Adrenal gland (tissue), 5 donors: ENCODE measurements around the gene PKD2L1.

ENCODE experiments used
- POLR2A ChIP-seq, 2 donors: fragments of 450-650 bp; IDR thresholded peaks; one replicate each; pipeline ENCODE4 v1.6.1; 2017; ENCODE audit warnings: antibody characterized with exemption in 2 of 2, mild to moderate bottlenecking in 2 of 2, moderate library complexity in 1 of 2
- TF ChIP-seq, protein P1 (sequence below), 6 experiments: fragments of 450-650 bp in 4 of 6; fragments of 200-600 bp in 2 of 6; sonication (generic) in 1 of 6; IDR thresholded peaks; 1 replicate in 5 of 6; 2 replicates in 1 of 6; pipeline versions ENCODE4 v1.5.1 to v1.8.0; 2016 to 2021; ENCODE audit warnings: antibody characterized with exemption in 6 of 6, mild to moderate bottlenecking in 2 of 6, moderate library complexity in 1 of 6
- donor health status: DM: no; HTN: no; CAD: no.

GRCh38 chr10:100291356-100291755 lies 38.7 kb downstream of the PKD2L1 start:
- no peak for TF ChIP-seq POLR2A (IDR thresholded peaks at IDR 0.05)
- TF ChIP-seq, protein P1, sequence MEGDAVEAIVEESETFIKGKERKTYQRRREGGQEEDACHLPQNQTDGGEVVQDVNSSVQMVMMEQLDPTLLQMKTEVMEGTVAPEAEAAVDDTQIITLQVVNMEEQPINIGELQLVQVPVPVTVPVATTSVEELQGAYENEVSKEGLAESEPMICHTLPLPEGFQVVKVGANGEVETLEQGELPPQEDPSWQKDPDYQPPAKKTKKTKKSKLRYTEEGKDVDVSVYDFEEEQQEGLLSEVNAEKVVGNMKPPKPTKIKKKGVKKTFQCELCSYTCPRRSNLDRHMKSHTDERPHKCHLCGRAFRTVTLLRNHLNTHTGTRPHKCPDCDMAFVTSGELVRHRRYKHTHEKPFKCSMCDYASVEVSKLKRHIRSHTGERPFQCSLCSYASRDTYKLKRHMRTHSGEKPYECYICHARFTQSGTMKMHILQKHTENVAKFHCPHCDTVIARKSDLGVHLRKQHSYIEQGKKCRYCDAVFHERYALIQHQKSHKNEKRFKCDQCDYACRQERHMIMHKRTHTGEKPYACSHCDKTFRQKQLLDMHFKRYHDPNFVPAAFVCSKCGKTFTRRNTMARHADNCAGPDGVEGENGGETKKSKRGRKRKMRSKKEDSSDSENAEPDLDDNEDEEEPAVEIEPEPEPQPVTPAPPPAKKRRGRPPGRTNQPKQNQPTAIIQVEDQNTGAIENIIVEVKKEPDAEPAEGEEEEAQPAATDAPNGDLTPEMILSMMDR (IDR thresholded peaks at IDR 0.05) = no peak
